ENCODE measurements around the gene SPACA9. TPM values are rescaled to one million over a fixed set of nuclear protein-coding genes. Genes with fewer than 3 reads are reported as not detected.

The SPACA9 gene
- polyA plus RNA-seq, 1 donor, result 7.8 TPM

GRCh38 chr9:132892400-132892799 is 13.7 kb downstream of the SPACA9 start:
- DNase-seq, result no peak

GRCh38 chr9:132894346-132894745 is 15.6 kb downstream of the SPACA9 start:
- DNase-seq, result no peak

GRCh38 chr9:132894862-132895835 is 16.5 kb downstream of the SPACA9 start:
- DNase-seq, result no peak

GRCh38 chr9:132896264-132896663 is 17.6 kb downstream of the SPACA9 start:
- no peak for DNase-seq

- no peak for DNase-seq
Observed at GRCh38 chr9:132896906-132897305, 18.2 kb downstream of the SPACA9 start.

GRCh38 chr9:132898051-132898450 is 19.4 kb downstream of the SPACA9 start:
- no peak for DNase-seq

- peak; percentile 75 for DNase-seq
Observed at GRCh38 chr9:132901858-132902831, 23.4 kb downstream of the SPACA9 start.

GRCh38 chr9:132903574-132904492 is 25.1 kb downstream of the SPACA9 start:
- no peak for DNase-seq

GRCh38 chr9:132905726-132906125 is 27.0 kb downstream of the SPACA9 start:
- DNase-seq, result no peak

- DNase-seq, result no peak
Observed at GRCh38 chr9:132908635-132909034, 29.9 kb downstream of the SPACA9 start.

- no peak for DNase-seq
Observed at GRCh38 chr9:132909311-132909710, 30.6 kb downstream of the SPACA9 start.

GRCh38 chr9:132910376-132910775 is 31.7 kb downstream of the SPACA9 start:
- no peak for DNase-seq

GRCh38 chr9:132912131-132912530 is 33.4 kb downstream of the SPACA9 start:
- DNase-seq, result no peak

GRCh38 chr9:132914924-132915323 is 36.2 kb downstream of the SPACA9 start:
- no peak for DNase-seq

GRCh38 chr9:132919614-132920268 is 41.0 kb downstream of the SPACA9 start:
- DNase-seq, result no peak

- no peak for DNase-seq
Observed at GRCh38 chr9:132923346-132923902, 44.7 kb downstream of the SPACA9 start.

GRCh38 chr9:132927704-132928103 is 49.0 kb downstream of the SPACA9 start:
- DNase-seq, result no peak

- DNase-seq, result no peak
Observed at GRCh38 chr9:132931178-132931735, 52.6 kb downstream of the SPACA9 start.

GRCh38 chr9:132935026-132935425 is 56.3 kb downstream of the SPACA9 start:
- DNase-seq, result no peak

- no peak for DNase-seq
Observed at GRCh38 chr9:132937463-132937901, 58.8 kb downstream of the SPACA9 start.

Measured in left kidney (tissue), 2 donors.